Activated CD8-positive, alpha-beta memory T cell treated with anti-CD3 and anti-CD28 coated beads for 4 hours (primary cell): Measurements from ENCODE around the gene SLC24A3.

Source experiments
- DNase-seq, 2 donors: peaks; one replicate each; pipeline ENCODE4 v3.0.0-alpha.2; 2020; ENCODE audit warnings: low read depth in 2 of 2

The SLC24A3 gene

DNA sequence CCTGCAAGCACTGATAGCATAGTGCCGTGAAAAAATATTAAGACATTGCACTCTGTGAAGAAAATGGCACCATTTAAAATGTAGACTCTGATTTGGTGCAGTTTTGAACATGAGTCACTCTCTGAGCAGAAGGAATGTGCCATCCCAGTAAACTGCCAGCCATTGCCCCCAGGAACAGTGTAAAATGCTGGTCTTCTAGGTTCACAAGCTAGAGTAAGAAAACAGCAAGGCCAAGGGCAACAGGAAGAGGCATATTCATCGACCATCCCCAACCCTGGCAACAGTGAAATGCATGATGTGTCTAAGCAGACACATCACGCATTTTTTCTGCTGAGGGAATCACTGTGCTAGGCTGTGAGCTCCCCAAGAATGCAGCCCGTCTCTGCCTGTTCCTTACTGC is 382.5 kb downstream of the SLC24A3 start:
- DNase-seq: no peak

DNA sequence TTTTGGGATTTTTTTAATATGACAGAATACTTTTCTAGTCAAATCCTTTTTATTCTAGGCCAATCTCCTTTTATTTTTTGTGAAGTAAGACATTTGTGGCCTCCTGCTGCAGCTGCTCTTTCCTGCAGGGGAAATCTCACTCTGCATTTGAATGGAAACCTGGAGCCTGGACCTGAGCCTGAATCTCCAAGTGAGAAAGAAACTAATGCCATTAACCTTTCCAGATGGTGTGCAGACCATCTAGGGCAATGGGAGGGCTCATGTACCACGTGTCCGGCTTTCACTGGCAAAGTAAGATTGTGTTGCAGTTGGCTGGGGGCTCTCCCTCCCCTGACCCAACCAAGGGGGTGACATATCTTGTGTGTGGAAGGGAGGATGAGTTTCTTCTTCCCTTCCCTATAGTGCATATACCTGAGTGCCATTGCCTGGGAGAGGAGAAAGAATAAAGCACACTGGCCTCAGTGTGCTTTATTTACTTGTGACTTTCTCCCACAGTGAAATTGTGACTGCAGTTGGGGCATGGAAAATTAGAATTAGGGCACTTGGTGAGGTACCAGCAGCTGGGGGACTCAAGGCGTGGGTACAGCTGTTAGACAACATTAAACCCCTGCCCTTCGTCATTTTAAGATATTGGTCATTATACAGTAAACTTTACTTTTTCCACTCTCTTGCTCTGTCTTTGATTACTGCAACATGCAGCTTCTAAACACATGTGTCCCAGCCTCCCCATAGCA is 385.8 kb downstream of the SLC24A3 start:
- DNase-seq: no peak

DNA sequence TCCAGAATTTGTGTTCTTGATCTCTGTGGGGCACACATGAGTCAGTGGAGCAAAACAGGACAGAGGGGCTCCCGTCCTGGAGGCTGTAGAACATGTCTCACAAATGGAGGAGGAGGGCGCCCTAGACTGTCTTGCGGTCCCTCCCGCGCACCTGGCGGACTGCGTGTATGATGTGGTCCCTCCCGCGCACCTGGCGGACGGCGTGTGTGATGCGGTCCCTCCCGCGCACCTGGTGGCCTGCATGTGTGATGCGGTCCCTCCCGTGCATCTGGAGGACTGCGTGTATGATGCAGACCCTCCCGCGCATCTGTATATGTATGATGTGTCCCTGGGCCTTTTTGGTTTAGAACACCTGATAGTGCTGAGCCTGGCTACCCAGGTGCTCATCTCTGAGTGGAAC is 386.8 kb downstream of the SLC24A3 start:
- no peak for DNase-seq

DNA sequence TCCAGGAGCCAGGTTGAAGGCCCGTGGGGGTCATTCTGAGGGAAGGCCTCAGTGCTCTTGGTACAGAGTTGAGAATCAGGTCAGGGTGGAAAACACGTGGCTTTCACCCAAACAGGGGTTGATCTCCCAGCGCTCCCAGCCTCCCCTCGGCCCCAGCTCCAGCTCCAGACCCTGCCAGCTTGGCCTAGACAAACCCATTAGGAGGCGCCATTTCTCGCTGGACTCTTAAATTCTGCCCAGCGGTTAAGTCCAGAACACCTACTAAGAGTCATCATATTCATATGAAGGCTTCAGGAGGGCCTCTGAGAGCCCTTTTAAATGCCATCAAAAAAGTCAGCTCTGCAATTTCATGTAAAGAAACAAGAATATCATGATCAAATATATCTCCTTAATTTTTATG is 387.6 kb downstream of the SLC24A3 start:
- no peak for DNase-seq

DNA sequence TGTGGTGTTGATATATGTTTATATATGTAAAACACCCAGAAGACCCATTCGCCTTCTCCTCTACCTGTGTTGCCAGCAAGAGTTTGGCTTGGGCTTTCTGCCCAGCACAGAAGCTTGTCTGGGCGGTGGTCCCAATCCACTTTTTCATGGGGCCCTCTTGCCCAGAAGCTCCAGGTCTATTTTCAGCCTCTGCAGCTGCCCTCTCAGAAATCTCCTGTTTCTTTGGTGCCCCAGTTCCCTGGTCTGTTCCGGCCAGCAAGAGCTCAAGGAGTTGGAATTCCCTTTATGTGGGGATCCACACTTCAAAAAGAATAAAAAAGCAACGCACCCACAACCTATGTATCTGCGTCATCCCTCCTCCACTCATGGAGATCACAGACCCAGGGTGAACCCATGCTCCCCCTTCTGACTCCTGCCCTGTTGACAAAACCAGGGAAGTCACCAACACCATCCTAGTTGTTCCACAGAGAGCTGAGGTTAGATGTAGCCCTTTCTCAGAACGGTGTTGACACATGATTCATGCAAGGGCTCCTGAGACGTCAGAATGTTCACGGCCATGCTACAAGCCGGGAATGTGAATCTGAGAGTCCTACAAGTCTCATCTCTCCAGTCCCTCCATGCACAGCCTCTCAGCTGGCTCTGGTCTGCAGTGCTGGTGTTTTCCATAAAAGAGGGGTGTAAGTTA is 388.8 kb downstream of the SLC24A3 start:
- DNase-seq: no peak

DNA sequence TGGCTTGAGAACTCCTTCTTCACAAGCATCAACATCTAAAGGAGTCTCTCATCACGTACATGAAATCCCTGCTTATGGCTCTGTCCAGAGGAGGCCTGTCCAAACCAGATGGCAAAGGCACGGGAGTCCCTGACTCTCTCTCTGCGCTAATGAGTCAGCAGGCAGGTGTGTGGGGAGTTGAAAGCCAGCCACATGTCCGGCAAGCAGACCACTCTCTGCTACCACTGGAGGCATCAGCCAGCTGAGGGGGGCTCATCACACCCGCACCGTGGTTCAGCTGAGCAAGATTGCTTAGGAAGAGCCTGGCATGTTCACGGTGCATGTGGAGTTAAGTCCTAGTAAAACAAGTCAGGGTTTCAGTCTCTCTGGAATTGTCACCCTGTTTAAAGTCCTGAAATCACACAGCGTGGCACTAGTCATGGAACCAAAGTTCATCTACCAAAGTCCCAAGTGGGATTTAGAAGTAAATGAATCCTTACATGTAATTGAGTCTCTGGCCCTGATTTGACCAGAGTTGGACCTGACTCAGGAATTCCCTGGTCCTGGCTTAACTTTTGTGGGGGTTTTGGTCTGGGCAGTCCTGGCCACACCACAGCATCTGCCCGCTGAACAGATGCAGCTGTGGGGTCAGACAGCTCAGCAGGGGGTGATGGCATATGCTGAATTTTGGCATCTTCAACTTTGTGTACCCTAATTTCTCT is 390.4 kb downstream of the SLC24A3 start:
- DNase-seq: no peak

DNA sequence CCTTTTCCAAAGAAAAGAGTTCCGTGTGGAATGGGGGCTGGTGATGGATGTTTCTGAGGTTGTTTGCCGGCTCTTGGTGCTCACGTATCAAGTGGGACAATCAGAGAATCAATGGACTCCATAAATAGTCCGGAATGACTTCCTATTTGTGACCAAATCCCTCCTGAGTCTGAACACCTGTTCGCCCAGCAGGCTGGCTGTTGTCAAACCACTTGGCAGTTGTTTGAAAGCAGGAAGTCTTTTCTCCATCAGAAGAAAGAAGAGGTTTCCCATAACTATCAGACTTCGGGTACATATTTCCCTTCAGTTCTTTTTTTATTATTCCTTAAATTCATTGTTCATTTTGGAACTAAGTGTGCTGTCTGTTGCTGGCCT is 390.9 kb downstream of the SLC24A3 start:
- no peak for DNase-seq

DNA sequence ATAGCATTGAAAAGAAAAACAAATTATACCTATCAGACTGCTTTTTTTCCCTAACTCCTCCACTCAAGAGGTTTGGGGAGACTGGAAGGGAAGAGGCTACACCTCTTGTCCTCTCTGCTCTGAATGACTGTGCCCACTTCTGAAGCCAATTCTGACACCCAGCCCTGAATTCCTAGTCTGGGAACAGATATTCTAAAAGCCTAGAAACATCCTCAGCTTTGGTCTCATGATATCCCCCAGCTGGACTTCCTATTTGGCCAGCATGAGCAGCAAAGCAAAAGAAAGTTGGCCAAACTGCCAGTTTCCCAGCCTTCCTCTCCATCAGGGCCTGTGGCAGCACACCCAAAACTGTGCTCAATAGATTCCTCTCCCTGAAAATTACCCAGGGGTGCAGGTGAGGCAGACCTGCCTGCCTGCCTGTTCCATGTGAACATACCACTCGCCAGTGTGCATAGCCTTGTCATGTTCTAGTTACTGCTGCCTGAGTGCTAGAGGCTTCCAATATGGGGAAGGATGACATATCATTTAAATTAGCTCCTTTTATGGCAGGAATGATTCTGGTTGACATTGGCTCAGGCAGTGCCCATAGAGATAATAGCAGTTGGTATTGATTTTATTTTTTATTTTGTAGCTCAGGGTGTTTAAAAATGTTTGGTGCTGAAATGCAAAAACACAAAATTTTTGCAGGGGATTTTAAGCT is 393.5 kb downstream of the SLC24A3 start:
- no peak for DNase-seq

DNA sequence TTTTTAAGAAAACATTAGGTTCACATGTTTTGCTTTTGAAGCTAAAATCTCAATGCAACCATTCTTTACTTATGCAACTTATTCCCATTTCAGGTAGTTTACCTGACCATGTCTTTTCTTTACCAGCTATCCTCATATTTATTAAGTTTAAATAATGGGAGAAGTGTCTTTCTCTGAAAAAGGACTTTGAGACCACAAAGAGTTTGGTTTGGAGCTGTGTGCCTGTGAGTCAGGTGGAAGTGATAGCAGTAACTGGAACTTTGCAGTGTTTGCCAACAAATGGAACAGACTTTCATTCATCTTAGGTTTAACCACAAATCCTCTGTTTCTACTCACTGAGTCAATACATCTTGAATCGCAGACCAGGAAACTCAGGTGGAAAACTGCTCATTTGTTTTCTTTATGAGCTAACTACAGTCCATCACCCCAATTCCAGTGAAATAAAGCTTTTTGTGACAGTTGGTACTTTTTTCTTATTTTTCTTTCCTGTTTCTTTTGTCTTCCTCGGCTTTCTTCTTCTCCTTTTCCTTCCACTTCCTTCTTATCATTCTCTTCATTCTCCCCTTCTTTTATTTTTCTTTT is 397.3 kb downstream of the SLC24A3 start:
- DNase-seq: no peak

DNA sequence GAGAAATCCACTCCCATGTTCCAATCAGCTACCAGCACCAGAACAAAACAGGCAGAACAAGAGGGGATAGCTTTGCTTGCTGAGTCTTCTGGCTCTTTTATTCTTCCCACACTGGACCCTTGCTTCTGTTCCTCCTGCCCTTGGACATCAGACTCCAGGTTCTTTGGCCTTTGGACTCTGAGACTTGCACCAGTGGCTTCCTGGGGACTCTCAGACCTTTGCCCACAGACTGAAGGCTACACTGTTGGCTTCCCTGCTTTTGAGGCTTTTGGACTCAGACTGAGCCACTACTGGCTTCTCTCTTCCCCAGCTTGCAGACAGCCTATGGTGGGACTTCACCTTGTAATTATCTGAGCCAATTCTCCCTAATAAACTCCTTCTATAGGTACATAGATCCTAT is 403.2 kb downstream of the SLC24A3 start:
- DNase-seq: no peak

DNA sequence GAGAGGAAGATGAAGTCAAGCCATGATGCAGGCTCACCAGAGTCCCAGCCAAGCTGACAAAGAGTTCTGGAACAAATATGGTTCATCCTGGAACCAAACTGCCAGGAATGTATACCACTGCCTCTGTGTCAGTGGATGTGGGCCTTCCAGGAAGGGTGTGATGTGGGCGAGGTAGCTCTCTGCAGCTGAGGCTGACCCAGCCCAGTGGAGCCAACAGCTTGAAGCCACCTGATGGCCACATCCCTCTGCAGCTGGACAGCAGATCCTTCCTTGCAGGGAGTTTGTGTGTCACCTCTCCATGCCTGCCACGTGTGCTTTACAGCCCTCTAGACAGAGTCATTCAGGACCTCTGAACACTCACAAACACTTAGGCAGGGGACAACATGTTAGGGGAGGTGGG is 403.6 kb downstream of the SLC24A3 start:
- no peak for DNase-seq

DNA sequence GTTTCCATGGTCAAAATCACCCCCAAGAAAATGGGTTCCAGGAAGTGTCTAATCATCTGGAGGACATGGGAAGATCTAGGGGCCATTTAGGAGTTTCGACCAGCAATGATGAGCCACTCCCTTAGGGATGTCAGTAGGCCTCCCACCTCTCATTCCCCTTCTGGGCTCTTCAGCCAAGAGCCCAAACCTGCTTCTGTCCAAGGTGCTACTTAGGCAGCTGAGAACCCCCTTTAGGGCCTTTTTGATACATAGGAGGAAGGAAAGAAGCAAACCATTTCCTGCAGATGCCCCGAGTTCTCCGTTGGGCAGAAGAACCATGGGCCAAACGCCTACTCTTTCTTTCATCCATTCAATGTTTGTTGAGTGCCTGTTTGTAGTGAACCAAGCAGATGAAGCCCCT is 404.2 kb downstream of the SLC24A3 start:
- no peak for DNase-seq

DNA sequence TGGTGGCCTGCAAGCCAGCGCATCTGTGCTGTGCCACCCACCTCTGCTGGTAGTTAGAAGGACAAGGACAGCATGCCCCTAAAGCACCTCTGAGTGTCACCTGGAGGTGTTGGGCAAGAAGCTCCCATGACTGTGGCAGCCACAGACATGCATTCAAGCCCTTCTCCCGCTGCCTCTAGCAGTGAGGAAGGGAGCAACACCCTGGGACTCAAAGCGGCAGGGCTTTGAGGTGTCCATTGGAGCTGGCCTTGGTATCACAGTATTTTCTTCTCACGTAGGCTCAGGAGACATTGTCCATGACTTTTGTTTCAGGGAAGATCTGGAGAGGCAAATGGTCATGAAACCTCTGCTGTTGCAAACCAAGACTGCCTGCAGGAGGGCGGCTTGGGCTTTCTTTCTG is 404.8 kb downstream of the SLC24A3 start:
- DNase-seq: no peak

DNA sequence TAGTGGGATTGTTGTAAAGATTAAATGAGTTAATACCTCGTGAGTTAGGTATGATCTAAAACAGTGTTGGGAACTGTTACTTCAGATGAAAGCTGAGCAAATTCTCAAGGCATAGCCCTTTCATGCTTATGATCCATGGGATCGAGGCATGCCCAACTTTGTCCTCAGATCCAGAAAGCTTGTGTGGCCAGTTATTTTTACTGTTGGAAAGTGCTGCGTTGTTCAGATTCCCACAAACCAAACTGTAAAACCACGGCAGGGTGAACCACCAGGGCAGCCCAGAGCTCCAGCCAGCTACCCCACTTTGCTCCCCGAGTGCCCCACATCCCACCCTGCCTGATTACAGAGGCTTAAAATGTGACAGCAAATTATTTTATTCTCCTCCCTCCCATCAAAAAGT is 406.3 kb downstream of the SLC24A3 start:
- no peak for DNase-seq

DNA sequence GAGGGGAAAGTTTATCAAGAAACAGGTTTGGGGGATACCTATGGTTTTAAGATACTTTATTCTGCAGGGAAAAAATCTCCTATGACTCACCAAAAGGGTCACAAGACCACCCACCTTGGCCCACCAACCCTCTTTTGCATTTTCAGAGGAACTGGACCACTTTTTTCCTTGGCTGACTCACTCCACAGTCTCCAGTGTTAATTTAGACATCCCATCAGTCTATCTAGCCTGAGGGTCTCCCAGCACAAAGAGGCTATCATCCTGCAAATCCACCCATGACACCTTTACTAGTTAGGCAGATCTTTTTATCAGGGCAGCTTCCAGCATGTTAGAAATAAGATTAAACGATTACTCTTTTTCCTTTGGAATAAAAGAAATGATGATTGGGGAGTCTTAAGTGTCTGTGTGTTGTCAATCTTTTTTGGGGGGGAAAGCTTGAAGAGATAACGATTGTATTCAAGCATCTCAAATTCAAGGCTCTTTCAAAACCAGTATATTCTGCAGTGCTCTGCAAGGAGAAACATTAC is 407.5 kb downstream of the SLC24A3 start:
- no peak for DNase-seq

DNA sequence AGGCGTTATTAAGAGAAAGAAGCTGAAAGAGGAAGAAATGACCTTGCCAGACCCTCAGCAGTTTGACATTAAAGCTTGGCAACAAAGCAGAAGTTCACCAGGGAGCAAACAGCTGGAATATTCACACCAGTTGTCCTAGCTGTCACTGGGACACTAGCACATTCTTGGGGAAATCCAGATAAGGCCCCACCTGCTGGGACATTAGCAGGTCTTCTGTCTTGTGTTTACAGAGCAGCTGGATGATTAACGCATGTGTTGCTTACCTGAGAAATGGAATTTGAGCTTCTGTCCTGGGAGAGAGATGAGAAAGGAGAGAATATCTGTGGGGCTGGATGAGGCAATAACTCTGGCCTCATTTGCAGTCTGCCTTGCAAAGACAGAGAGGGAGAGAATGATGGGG is 408.0 kb downstream of the SLC24A3 start:
- no peak for DNase-seq

DNA sequence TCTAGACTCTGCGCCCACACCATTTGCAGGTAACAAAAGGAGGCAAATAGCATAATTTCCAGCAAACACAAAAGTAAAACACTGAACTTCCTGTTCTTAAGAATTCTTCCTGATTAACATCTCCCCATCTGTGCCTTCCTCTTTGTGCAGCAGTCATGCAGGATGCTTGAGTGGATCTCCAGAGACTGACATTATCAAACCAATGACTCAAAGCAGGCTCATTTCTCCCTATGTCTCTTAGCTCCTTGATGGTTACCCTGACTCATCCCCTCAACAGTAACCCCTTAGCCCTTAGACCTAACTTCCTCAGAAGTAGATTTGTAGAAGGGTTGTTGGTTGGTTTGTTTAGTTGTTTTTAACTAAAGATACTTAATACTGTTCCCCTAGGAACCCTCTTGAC is 408.6 kb downstream of the SLC24A3 start:
- DNase-seq: no peak

DNA sequence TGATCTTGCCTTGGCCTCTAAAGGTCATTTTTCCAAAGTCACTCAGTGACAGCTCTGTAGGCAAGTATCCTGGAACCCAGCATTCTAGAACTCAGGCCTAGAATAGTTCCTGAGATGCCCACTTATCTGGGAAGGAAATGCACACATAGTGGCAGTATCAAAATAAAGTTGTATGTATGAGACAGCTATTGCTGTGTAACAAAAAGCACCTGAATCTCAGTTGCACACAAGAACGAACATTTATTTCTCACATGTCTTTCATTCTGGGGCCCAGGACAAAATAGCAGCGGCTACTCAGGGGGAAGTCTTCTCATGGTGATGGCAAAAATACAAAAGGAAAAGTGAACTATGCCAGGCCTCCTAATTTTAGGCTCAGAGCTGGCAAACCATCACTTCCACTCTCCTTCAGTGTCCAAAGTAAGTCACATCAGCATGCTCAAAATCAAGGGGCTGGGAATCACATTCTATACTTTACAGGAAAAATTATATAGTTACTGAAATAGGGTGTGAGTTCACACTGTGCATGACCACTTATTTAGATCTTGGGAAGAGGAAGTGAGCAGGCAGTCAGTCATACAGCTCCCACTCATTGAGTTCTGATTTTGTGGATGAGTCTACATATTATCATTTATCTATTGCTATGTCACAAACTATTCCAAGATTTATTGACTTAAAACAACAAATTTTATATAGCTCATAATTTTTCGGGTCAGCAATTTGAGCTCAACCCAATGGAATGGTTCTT is 412.0 kb downstream of the SLC24A3 start:
- no peak for DNase-seq

DNA sequence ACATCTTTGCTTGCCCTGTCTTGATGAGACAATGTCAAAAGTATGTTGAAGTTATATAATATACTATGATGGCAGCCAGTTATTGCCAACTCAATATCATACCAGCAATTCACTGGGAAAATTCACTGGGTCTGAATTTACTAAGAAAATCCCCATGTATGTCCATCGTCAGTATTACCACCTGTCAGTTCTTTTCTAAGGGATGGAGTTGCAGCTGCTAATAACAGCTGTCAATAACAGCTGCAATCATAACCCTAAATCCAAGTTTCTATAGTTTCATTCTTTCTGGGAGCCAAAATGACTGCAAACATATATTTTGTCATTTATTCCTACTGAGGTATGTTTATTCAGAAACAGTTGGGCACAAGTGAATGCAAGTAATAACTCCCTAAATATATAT is 413.0 kb downstream of the SLC24A3 start:
- no peak for DNase-seq

DNA sequence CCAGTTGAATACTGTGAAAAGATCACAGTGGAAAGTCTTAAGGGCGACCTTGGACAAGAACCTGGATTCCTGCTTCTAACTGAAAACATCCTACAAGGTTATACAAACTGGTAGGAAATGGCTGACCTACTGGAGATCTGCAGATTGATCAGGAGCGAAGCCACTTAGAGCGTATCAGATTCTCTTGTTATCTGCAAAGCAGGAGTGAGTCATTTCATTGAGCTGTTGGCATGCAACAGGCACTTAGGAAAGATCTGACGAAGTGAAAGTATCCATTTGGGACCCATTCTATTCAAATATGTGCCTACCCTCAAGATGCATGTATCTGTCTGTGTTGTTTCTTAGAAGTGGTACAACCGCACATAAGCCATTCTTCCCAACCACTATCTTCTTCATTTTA is 414.5 kb downstream of the SLC24A3 start:
- DNase-seq: no peak

DNA sequence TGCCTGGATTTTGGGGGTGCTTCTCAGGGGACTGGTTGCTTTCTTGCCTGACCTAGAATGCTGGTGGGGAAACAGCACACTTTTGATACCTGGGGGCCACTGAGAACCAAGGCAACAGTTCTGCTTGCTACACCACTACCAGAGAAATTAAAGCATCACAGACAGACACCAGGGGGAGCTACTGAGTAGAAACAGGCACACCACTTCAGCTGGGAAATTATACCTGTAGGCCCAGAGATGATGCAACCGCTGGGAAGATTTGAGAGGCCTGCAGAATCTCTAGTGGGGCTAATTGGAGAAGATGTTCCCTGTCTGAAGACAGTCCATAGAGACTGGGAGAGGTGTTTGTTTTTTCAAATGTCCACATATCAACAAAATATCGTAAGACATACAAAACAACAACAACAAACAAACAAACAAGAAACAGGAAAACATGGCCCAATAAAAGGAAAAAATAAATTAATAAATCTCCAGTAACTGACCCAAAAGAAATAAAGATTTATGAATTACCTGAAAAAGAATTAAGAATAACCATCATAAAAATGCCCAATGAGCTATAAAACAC is 416.2 kb downstream of the SLC24A3 start:
- DNase-seq: no peak
